Measurements from ENCODE around the gene TLCD3B. TPM values are rescaled to one million over a fixed set of nuclear protein-coding genes. Genes with fewer than 3 reads are reported as not detected.
A peak's percentile ranks its signal among the peaks of the same experiment; 100 is the strongest.

The TLCD3B gene
- total RNA-seq, 1 experiment from 2014 or later = 0.90 TPM

DNA sequence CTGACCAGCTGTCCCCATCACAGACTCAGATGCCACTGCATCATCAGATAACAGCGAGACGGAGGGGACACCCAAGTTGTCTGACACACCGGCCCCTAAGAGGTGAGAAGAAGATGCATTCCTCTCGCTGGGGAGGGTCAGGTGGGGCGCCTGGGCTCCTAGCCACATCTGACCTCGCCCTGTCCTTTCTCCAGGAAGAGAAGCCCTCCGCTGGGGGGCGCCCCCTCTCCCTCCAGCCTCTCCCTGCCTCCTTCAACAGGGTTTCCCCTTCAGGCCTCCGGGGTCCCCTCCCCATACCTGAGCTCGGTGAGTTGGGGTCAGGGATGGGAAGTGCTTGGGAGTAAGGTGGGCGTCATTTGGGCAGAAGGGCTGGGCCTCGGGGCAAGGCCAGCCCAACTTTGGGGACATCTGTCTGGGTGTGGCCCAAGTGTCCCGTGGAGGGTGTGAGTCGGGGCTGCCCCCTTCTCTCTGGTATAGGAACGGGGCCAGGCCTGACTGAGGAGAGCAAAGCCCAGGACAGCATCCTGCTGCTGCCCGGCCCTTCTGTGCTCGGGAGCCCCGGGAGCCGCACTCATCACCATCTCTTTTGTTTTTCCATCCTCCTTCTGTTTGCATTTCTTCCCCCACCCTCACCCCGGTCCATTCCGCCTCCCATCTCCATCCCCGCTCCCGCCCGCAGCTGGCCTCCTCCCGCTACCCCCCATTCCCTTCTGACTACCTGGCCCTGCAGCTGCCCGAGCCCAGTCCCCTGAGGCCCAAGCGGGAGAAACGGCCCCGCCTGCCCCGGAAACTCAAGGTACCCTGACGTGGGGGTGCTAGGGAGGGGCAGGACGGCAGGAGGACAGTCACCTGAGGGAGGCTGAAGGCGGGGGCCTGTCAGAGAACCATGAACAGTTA, 30.1 kb downstream of the TLCD3B start:
- peaks cover 14% of the 10 kb centered on the region for H3K4me1 Mint-ChIP-seq (ENCODE audit: low read depth, unreplicated experiment)
- no peak for DNase-seq
- intact Hi-C loops (cut with micrococcal nuclease; ENCODE audit: unreplicated experiment) = no loop called here
- no peaks in the 10 kb centered on the region for H3K27me3 Mint-ChIP-seq (ENCODE audit: unreplicated experiment)
- peaks cover 40% of the 10 kb centered on the region for H3K36me3 Mint-ChIP-seq (ENCODE audit: insufficient read depth, unreplicated experiment)
- H3K9me3 Mint-ChIP-seq (ENCODE audit: low read depth, unreplicated experiment) = no peaks in the 10 kb centered on the region
- no peak overlapping the region for H3K27ac Mint-ChIP-seq (ENCODE audit: unreplicated experiment)
- BruUV-seq (replicated peaks) = no TSS peak
- CTCF ChIA-PET = no interaction called here
- TF ChIP-seq, protein P1, sequence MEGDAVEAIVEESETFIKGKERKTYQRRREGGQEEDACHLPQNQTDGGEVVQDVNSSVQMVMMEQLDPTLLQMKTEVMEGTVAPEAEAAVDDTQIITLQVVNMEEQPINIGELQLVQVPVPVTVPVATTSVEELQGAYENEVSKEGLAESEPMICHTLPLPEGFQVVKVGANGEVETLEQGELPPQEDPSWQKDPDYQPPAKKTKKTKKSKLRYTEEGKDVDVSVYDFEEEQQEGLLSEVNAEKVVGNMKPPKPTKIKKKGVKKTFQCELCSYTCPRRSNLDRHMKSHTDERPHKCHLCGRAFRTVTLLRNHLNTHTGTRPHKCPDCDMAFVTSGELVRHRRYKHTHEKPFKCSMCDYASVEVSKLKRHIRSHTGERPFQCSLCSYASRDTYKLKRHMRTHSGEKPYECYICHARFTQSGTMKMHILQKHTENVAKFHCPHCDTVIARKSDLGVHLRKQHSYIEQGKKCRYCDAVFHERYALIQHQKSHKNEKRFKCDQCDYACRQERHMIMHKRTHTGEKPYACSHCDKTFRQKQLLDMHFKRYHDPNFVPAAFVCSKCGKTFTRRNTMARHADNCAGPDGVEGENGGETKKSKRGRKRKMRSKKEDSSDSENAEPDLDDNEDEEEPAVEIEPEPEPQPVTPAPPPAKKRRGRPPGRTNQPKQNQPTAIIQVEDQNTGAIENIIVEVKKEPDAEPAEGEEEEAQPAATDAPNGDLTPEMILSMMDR (IDR thresholded peaks at IDR 0.05; ENCODE audit: unreplicated experiment) = no peak
- no peak overlapping the region for H3K4me3 Mint-ChIP-seq (ENCODE audit: low read depth, unreplicated experiment)

DNA sequence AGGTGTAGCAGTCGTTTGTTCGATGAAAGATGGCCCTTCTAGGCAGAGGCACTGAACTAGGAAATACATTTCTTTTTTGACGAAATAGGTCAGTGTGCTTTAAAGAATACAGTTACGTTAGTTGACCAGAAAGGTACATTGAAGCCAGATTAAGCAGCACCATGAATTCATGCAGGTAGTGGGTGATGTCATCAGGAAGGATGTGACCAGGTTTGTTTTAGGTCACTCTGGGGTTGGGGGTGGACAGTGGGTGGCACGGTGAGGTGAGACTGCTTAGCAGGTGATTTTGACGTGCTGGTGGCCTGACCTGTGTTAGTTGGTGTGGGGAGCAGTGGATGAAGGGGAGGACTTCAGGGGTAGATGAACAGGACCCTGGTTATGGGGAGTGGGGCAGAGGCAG, 31.5 kb downstream of the TLCD3B start:
- H3K27me3 Mint-ChIP-seq (ENCODE audit: unreplicated experiment) = no peaks in the 10 kb centered on the region
- peaks cover 23% of the 10 kb centered on the region for H3K4me1 Mint-ChIP-seq (ENCODE audit: low read depth, unreplicated experiment)
- no peaks in the 10 kb centered on the region for H3K9me3 Mint-ChIP-seq (ENCODE audit: low read depth, unreplicated experiment)
- intact Hi-C loops (cut with micrococcal nuclease; ENCODE audit: unreplicated experiment) = no loop called here
- H3K4me3 Mint-ChIP-seq (ENCODE audit: low read depth, unreplicated experiment) = no peak overlapping the region
- TF ChIP-seq, protein P1 (IDR thresholded peaks at IDR 0.05; ENCODE audit: unreplicated experiment) = no peak
- no TSS peak for BruUV-seq (replicated peaks)
- DNase-seq = no peak
- H3K27ac Mint-ChIP-seq (ENCODE audit: unreplicated experiment) = no peak overlapping the region
- CTCF ChIA-PET = no interaction called here
- H3K36me3 Mint-ChIP-seq (ENCODE audit: insufficient read depth, unreplicated experiment) = peaks cover 47% of the 10 kb centered on the region

DNA sequence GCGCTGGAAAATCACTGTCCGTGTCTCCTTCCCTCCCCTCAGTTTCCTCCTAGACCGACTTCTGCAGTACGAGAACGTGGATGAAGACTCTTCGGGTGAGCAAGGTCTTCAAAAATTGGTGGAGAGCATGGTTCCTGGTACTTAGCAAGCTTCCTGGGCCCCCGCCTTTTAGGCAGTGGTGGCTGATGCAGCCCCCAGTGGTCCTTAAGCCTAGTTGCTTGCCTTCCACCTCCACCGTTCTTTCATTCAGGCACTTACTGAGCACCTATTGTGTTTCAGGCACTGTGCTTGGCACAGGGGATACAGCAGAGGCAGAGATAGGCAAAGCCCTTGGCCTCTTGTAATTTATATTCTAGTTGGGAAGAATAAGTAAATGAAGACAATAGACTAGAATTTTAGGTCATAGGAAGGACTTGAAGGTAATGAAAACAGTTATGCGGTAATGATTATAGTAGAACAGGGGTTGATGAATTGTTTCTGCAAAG, 34.3 kb downstream of the TLCD3B start:
- H3K4me3 Mint-ChIP-seq (ENCODE audit: low read depth, unreplicated experiment) = peak overlapping the region; percentile 100
- H3K4me1 Mint-ChIP-seq (ENCODE audit: low read depth, unreplicated experiment) = peaks cover 26% of the 10 kb centered on the region
- no peak for DNase-seq
- BruUV-seq (replicated peaks) = no TSS peak
- H3K9me3 Mint-ChIP-seq (ENCODE audit: low read depth, unreplicated experiment) = no peaks in the 10 kb centered on the region
- intact Hi-C loops (cut with micrococcal nuclease; ENCODE audit: unreplicated experiment) = no loop called here
- TF ChIP-seq, protein P1 (IDR thresholded peaks at IDR 0.05; ENCODE audit: unreplicated experiment) = no peak
- CTCF ChIA-PET = no interaction called here
- no peaks in the 10 kb centered on the region for H3K27me3 Mint-ChIP-seq (ENCODE audit: unreplicated experiment)
- peak overlapping the region; percentile 87 for H3K27ac Mint-ChIP-seq (ENCODE audit: unreplicated experiment)
- peaks cover 49% of the 10 kb centered on the region for H3K36me3 Mint-ChIP-seq (ENCODE audit: insufficient read depth, unreplicated experiment)

DNA sequence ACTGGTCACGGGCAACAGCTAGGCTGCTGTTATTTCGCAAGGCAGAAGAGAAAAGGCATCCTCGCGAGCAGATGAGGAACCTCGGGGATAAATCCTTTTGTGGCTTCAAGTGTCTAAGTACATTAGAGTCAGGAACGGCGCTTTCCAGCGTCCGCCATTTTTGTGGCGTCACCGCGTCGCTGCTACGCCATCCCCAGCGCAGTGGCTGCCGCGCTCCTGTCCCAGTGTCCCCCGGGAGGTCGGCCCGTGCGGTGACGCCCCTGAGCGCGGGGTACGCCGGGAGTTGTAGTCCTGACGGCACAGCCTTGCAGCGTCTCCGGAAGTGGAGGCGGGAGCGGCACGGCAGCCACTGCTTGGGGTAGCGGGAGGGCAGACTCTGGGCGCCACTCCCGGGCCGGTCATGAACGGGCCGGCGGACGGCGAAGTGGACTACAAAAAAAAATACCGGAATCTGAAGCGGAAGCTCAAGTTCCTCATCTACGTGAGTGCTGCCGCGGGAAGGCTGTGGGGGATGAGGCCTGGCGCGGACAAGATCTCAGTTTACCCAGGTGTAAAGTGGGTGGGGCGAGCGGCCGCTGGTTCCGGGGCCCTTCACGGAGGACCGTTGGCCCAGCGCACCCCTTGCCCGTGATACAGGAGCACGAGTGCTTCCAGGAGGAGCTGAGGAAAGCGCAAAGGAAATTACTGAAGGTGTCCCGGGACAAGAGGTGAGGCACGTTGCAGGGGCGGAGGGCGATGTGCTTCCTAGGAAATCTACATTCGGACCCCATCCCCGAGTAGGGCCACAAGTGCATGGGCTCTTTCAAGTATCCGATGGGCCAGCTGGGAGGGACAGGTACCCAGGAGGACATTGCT, 34.9 kb downstream of the TLCD3B start, which contains the start of gene INO80E:
Gene INO80E (plus strand): TSS at position 331 of the 855 bp plus-strand sequence. CDS start 70 bp downstream, at position 401.
- Mint-ChIP-seq H3K27ac (ENCODE audit: unreplicated experiment) (peak within 1 kb of the TSS; percentile 87), H3K36me3 (ENCODE audit: insufficient read depth, unreplicated experiment) (peaks cover 49% of the 10 kb centered on the region), H3K9me3 (ENCODE audit: low read depth, unreplicated experiment) (no peaks in the 10 kb centered on the region), H3K4me1 (ENCODE audit: low read depth, unreplicated experiment) (peaks cover 26% of the 10 kb centered on the region), H3K4me3 (ENCODE audit: low read depth, unreplicated experiment) (peak within 1 kb of the TSS; percentile 100), H3K27me3 (ENCODE audit: unreplicated experiment) (no peaks in the 10 kb centered on the region)
- CTCF ChIA-PET = interaction anchor here (0.6 to 1.2 kb wide), 4 partner anchors 10 to 148 kb away, joined by 3 to 5 read pairs (median 4); partner anchors contain the start of gene KCTD13
- peak; percentile 100 for DNase-seq
- BruUV-seq (replicated peaks) = no TSS peak
- TF ChIP-seq, protein P1 (IDR thresholded peaks at IDR 0.05; ENCODE audit: unreplicated experiment) = no peak
- intact Hi-C loops (cut with micrococcal nuclease; ENCODE audit: unreplicated experiment) = no loop called here

Data from Calu3 (cell line).